Measurements from ENCODE around the gene ZER1. TPM values are rescaled to one million over a fixed set of nuclear protein-coding genes. Genes with fewer than 3 reads are reported as not detected.

ZER1 gene
- total and polyA plus RNA-seq, 3 donors from 2014 or later, result 96.8 to 118 (median 112) TPM

- peak; percentile 46 for DNase-seq
- Histone ChIP-seq H3K4me1 (peaks cover 24% of the 10 kb centered on the region), H3K36me3 (ENCODE audit: low read depth, missing control alignments) (no peaks in the 10 kb centered on the region), H3K27me3 (no peaks in the 10 kb centered on the region), H3K27ac (peak overlapping the region; percentile 82 to 97), H3K4me3 (peak overlapping the region; percentile 71 to 96), H3K9me3 (no peaks in the 10 kb centered on the region)
- TF ChIP-seq, protein P1, sequence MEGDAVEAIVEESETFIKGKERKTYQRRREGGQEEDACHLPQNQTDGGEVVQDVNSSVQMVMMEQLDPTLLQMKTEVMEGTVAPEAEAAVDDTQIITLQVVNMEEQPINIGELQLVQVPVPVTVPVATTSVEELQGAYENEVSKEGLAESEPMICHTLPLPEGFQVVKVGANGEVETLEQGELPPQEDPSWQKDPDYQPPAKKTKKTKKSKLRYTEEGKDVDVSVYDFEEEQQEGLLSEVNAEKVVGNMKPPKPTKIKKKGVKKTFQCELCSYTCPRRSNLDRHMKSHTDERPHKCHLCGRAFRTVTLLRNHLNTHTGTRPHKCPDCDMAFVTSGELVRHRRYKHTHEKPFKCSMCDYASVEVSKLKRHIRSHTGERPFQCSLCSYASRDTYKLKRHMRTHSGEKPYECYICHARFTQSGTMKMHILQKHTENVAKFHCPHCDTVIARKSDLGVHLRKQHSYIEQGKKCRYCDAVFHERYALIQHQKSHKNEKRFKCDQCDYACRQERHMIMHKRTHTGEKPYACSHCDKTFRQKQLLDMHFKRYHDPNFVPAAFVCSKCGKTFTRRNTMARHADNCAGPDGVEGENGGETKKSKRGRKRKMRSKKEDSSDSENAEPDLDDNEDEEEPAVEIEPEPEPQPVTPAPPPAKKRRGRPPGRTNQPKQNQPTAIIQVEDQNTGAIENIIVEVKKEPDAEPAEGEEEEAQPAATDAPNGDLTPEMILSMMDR (IDR thresholded peaks at IDR 0.05), result no peak
- TF ChIP-seq POLR2A (IDR thresholded peaks at IDR 0.05), result no peak
- intact Hi-C loops (cut with DNase I; ENCODE audit: low total_unique reads), result no loop called here
- WGBS, 2 donors, result 3% methylated on average over 8 of the region's 80 CpGs; no CpG with 5 or more reads in 1 of the 2 donors
Observed at GRCh38 chr9:128689293-128689774, 82.4 kb downstream of the ZER1 start.

DNA sequence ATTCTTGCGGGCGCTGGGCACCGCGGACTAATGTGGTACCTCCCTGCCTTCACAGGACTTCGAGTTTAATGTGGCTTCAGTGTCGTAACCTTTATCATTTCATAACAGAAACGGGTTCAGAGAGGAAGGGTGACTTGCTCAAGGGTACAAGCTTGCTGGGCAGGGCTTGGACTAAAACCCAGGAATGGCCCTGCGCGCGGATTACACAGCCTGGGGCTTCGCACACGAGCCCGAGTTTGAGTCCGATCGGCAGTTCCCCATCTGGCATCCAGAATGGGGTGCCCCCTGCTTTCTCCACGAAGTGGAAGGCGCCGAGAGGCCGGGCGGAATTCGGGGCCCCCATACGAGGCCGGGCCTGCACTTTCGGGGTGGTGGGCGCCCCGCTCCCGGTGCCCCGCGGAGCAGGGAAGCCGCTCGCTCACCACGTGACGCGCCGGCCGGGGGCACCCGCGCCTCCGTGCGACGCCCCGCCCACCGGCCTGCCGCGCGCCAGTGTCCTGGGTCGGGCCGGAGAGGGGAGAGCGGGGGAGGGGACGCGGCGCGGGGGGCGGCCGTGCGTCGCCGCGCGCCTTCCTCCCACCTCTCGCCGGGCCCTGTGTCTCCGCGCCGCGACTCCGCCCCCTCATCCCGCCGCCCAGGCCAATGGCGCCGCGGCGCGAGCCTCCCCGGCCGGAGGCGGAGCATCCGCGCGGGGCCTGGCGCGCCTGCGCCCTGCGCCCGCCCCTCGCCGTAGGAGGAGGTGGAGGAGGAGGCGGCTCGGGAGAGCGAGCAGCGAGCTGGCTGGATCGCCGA lies 83.0 kb downstream of the ZER1 start, which contains the start of gene SET:
Gene SET (plus strand): TSS at position 722 of the 792 bp plus-strand sequence. CDS start 361 bp downstream, outside the sequence.
- DNase-seq, result peak; percentile 94
- H3K27ac ChIP-seq, result peak within 1 kb of the TSS; percentile 83 to 97
- H3K27me3 ChIP-seq, result no peaks in the 10 kb centered on the region
- H3K4me1 ChIP-seq, result peaks cover 24% of the 10 kb centered on the region
- 0 to 3% methylated on average over 7 to 47 of the region's 93 CpGs for WGBS, 2 donors
- intact Hi-C loops (cut with DNase I; ENCODE audit: low total_unique reads), result no loop called here
- peak; percentile 80 for TF ChIP-seq POLR2A (IDR thresholded peaks at IDR 0.05)
- TF ChIP-seq, protein P1 (IDR thresholded peaks at IDR 0.05), result no peak
- no peaks in the 10 kb centered on the region for H3K9me3 ChIP-seq
- no peaks in the 10 kb centered on the region for H3K36me3 ChIP-seq (ENCODE audit: low read depth, missing control alignments)
- H3K4me3 ChIP-seq, result peak within 1 kb of the TSS; percentile 79 to 96

GRCh38 chr9:128687453-128687852 lies 84.3 kb downstream of the ZER1 start:
- intact Hi-C loops (cut with DNase I; ENCODE audit: low total_unique reads), result no loop called here
- 72 to 85% methylated on average over 4 of the region's 4 CpGs for WGBS, 2 donors

GRCh38 chr9:128685636-128686489 lies 85.9 kb downstream of the ZER1 start:
- Histone ChIP-seq H3K4me1 (peaks cover 16% of the 10 kb centered on the region), H3K4me3 (no peak overlapping the region), H3K27me3 (no peaks in the 10 kb centered on the region), H3K9me3 (no peaks in the 10 kb centered on the region), H3K27ac (peak overlapping the region in 1 of 2 donors; percentile 15), H3K36me3 (ENCODE audit: low read depth, missing control alignments) (no peaks in the 10 kb centered on the region)
- TF ChIP-seq, protein P1 (IDR thresholded peaks at IDR 0.05), result no peak
- TF ChIP-seq POLR2A (IDR thresholded peaks at IDR 0.05), result no peak
- 86% methylated on average over 13 to 17 of the region's 17 CpGs for WGBS, 2 donors
- intact Hi-C loops (cut with DNase I; ENCODE audit: low total_unique reads), result no loop called here
- no peak for DNase-seq

More at GRCh38 chr9:128687453-128687852, 84.3 kb downstream of the ZER1 start:
- no peak for TF ChIP-seq POLR2A (IDR thresholded peaks at IDR 0.05)
- TF ChIP-seq, protein P1 (IDR thresholded peaks at IDR 0.05), result no peak
- H3K36me3 ChIP-seq (ENCODE audit: low read depth, missing control alignments), result no peaks in the 10 kb centered on the region
- no peaks in the 10 kb centered on the region for H3K9me3 ChIP-seq
- no peaks in the 10 kb centered on the region for H3K27me3 ChIP-seq
- no peak overlapping the region for H3K4me3 ChIP-seq
- H3K4me1 ChIP-seq, result peaks cover 24% of the 10 kb centered on the region
- no peak overlapping the region for H3K27ac ChIP-seq
- no peak for DNase-seq
